HFF-Myc (cell line): ENCODE results near the gene CD44.

Experiments used
- DNase-seq: peaks from one replicate; pipeline ENCODE4 v3.0.0-alpha.2; 2011; ENCODE audit warnings: low read depth; ENCODE audit errors: extremely low read depth
- H3K4me3 ChIP-seq: replicated peaks from 2 replicates; pipeline ENCODE4 v1.5.1; 2011; ENCODE audit warnings: low read depth, mild to moderate bottlenecking, control low read depth, low read length
- CTCF ChIP-seq: IDR thresholded peaks from 2 replicates; pipeline ENCODE4 v1.5.1; 2012; ENCODE audit warnings: mild to moderate bottlenecking, low read depth, low read length, control low read depth; ENCODE audit errors: missing control alignments

CD44 gene

GRCh38 chr11:35208795-35209194, 69.8 kb downstream of the CD44 start:
- no peak overlapping the region for H3K4me3 ChIP-seq
- TF ChIP-seq CTCF, result no peak
- DNase-seq, result no peak

- no peak for TF ChIP-seq CTCF
- H3K4me3 ChIP-seq, result no peak overlapping the region
- DNase-seq, result no peak
These were observed 72.0 kb downstream of the CD44 start for GRCh38 chr11:35210876-35211546.

- no peak overlapping the region for H3K4me3 ChIP-seq
- TF ChIP-seq CTCF, result no peak
These were observed 73.0 kb downstream of the CD44 start for GRCh38 chr11:35211952-35212351.

GRCh38 chr11:35214226-35214770, 75.3 kb downstream of the CD44 start:
- no peak for DNase-seq
- no peak for TF ChIP-seq CTCF
- no peak overlapping the region for H3K4me3 ChIP-seq

More at GRCh38 chr11:35211952-35212351, 73.0 kb downstream of the CD44 start:
- no peak for DNase-seq

- DNase-seq, result peak; percentile 53
- H3K4me3 ChIP-seq, result no peak overlapping the region
- TF ChIP-seq CTCF, result no peak
These were observed 75.8 kb downstream of the CD44 start for GRCh38 chr11:35214792-35215193.

- no peak overlapping the region for H3K4me3 ChIP-seq
- no peak for TF ChIP-seq CTCF
- no peak for DNase-seq
These were observed 77.0 kb downstream of the CD44 start for GRCh38 chr11:35215945-35216344.
